ENCODE results near the gene PNPLA7. TPM values are rescaled to one million over a fixed set of nuclear protein-coding genes. Genes with fewer than 3 reads are reported as not detected.
"Not testable (repeated sequence)": the region's sequence is repeated elsewhere in the genome, so short reads cannot be mapped to it uniquely, and the experiment has no call there.

Gene PNPLA7
- total and polyA plus RNA-seq, 3 experiments from 2014 or later, result 0.79 to 2.4 (median 2.0) TPM

DNA sequence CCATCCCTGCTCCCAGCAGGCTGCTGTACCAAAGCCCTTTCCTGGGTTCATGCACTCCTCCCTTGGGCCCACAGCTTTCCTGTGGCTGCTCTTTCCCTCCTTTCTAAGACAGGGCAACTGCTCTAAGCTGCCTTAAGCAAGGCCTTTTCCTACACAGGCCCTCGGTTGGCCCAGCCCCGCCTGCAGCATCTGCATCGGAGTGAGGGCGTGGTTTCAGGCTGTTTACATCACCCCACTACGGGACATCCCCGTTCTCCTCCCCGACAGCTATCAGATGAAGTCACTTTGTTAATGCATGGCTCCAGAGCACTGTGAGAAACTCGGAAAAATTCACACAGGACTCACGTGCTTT is 25.1 kb upstream of the PNPLA7 start:
- Mint-ChIP-seq H3K4me3 (peak overlapping the region in 5 of 7 donors; percentile 28 to 79 (median 46)), H3K27me3 (no peaks in the 10 kb centered on the region), H3K4me1 (peaks cover 34 to 47% (median 37%) of the 10 kb centered on the region in 3 donors), H3K36me3 (peaks cover 0 to 49% (median 17%) of the 10 kb centered on the region in 3 donors), H3K27ac (peak overlapping the region in 4 of 8 donors; percentile 33 to 74 (median 45)), H3K9me3 (no peaks in the 10 kb centered on the region)
- Histone ChIP-seq H3K4me1 (ENCODE audit: insufficient read depth, low read length) (peaks cover 26% of the 10 kb centered on the region), H3K4me3 (ENCODE audit: low read length) (no peak overlapping the region), H3K27me3 (ENCODE audit: insufficient read depth, low read length, poor library complexity, severe bottlenecking) (no peaks in the 10 kb centered on the region), H3K36me3 (ENCODE audit: insufficient read depth, low read length) (peaks cover 26% of the 10 kb centered on the region), H3K27ac (ENCODE audit: low read depth, low read length) (no peak overlapping the region), H3K9me3 (ENCODE audit: low read length) (no peaks in the 10 kb centered on the region)
- CTCF ChIA-PET, result no interaction called here
- no peak for DNase-seq
- POLR2A ChIA-PET, result no interaction called here

DNA sequence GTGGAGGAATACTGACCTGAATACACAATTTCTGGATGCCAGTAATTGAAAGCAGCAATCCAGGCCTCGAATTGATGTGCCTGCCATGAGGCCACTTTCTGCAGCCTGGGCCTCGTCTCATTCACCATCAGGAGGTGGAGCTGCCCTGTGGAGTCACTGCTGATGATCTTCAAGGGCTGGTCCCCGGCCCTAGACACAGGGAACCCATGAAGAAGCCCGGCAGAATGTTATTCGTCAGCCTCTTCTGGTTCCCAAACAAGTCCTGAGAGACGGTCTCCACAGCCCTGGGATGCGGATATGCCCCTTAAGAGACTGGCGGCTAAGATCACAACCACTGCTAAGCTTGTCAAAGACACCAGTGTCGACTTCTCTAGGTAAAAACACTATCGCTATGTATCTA is 24.0 kb upstream of the PNPLA7 start:
- no peak overlapping the region for H3K4me3 Mint-ChIP-seq
- peaks cover 26% of the 10 kb centered on the region for H3K4me1 ChIP-seq (ENCODE audit: insufficient read depth, low read length)
- peaks cover 36 to 48% (median 39%) of the 10 kb centered on the region in 3 donors for H3K4me1 Mint-ChIP-seq
- no peak overlapping the region for H3K4me3 ChIP-seq (ENCODE audit: low read length)
- peak overlapping the region in 1 of 8 donors; percentile 33 for H3K27ac Mint-ChIP-seq
- ChIA-PET CTCF (no interaction called here), POLR2A (no interaction called here)
- H3K9me3 Mint-ChIP-seq, result no peaks in the 10 kb centered on the region
- H3K36me3 ChIP-seq (ENCODE audit: insufficient read depth, low read length), result peaks cover 26% of the 10 kb centered on the region
- no peaks in the 10 kb centered on the region for H3K27me3 Mint-ChIP-seq
- H3K27me3 ChIP-seq (ENCODE audit: insufficient read depth, low read length, poor library complexity, severe bottlenecking), result no peaks in the 10 kb centered on the region
- no peaks in the 10 kb centered on the region for H3K9me3 ChIP-seq (ENCODE audit: low read length)
- peaks cover 0 to 51% (median 17%) of the 10 kb centered on the region in 3 donors for H3K36me3 Mint-ChIP-seq
- no peak for DNase-seq
- H3K27ac ChIP-seq (ENCODE audit: low read depth, low read length), result no peak overlapping the region

DNA sequence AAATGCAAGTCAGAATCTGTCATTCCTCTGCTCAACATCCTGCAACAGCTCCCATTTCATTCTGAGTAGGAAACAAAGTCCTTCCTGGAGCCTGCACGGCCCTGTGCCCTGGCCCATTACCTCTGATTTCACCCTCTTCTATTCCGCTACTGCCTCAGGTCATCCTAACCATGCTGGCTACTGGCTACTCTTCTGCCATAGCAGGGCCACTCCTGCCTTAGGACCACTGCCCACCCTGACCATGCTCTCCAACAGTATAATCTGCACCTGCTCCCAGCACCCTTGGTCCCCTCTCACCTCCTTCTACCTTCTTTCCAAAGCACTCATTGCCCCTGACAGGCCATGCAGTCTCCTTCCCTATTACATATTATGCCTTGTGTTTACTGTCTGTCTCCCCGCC is 20.4 kb upstream of the PNPLA7 start:
- Histone ChIP-seq H3K27me3 (ENCODE audit: insufficient read depth, low read length, poor library complexity, severe bottlenecking) (no peaks in the 10 kb centered on the region), H3K4me3 (ENCODE audit: low read length) (no peak overlapping the region), H3K4me1 (ENCODE audit: insufficient read depth, low read length) (peaks cover under 1% of the 10 kb centered on the region), H3K9me3 (ENCODE audit: low read length) (no peaks in the 10 kb centered on the region), H3K27ac (ENCODE audit: low read depth, low read length) (no peak overlapping the region), H3K36me3 (ENCODE audit: insufficient read depth, low read length) (peaks cover 18% of the 10 kb centered on the region)
- peaks cover 13 to 25% (median 15%) of the 10 kb centered on the region in 3 donors for H3K4me1 Mint-ChIP-seq
- DNase-seq, result no peak
- no peaks in the 10 kb centered on the region for H3K27me3 Mint-ChIP-seq
- H3K36me3 Mint-ChIP-seq, result peaks cover 0 to 41% (median 15%) of the 10 kb centered on the region in 3 donors
- ChIA-PET CTCF (no interaction called here), POLR2A (no interaction called here)
- H3K9me3 Mint-ChIP-seq, result no peaks in the 10 kb centered on the region
- peak overlapping the region in 3 of 8 donors; percentile 14 to 72 (median 66) for H3K27ac Mint-ChIP-seq
- H3K4me3 Mint-ChIP-seq, result no peak overlapping the region

DNA sequence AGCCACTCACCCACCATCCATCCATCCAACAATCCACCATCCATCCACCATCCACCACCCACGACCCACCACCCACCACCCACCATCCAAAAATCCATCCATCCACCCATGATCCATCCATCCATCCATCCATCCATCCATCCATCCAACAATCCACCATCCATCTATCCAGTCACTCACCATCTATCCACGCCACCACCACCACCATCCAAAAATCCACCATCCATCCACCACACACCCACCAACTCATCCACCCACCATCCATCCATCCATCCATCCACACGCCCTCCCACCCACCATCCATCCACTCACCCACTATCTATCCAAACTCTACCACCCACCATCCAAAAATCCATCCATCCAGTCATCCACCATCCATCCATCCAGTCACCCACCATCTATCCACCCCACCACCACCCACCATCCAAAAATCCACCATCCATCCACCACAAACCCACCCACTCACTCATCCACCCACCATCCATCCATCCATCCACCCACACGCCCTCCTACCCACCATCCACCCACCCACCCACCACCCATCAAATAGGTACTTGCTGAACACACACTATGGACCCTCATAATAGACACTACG is 19.5 kb upstream of the PNPLA7 start:
- DNase-seq, result no peak
- CTCF ChIA-PET, result no interaction called here
- H3K9me3 ChIP-seq (ENCODE audit: low read length), result no peaks in the 10 kb centered on the region
- Mint-ChIP-seq H3K4me1 (peaks cover 7 to 16% (median 10%) of the 10 kb centered on the region in 3 donors), H3K9me3 (no peaks in the 10 kb centered on the region), H3K36me3 (peaks cover 0 to 33% (median 9%) of the 10 kb centered on the region in 3 donors), H3K27me3 (no peaks in the 10 kb centered on the region), H3K4me3 (no peak overlapping the region), H3K27ac (no peak overlapping the region)
- no peak overlapping the region for H3K4me3 ChIP-seq (ENCODE audit: low read length)
- POLR2A ChIA-PET, result no interaction called here
- H3K36me3 ChIP-seq (ENCODE audit: insufficient read depth, low read length), result peaks cover 18% of the 10 kb centered on the region
- no peaks in the 10 kb centered on the region for H3K27me3 ChIP-seq (ENCODE audit: insufficient read depth, low read length, poor library complexity, severe bottlenecking)
- no peak overlapping the region for H3K27ac ChIP-seq (ENCODE audit: low read depth, low read length)
- H3K4me1 ChIP-seq (ENCODE audit: insufficient read depth, low read length), result no peaks in the 10 kb centered on the region

DNA sequence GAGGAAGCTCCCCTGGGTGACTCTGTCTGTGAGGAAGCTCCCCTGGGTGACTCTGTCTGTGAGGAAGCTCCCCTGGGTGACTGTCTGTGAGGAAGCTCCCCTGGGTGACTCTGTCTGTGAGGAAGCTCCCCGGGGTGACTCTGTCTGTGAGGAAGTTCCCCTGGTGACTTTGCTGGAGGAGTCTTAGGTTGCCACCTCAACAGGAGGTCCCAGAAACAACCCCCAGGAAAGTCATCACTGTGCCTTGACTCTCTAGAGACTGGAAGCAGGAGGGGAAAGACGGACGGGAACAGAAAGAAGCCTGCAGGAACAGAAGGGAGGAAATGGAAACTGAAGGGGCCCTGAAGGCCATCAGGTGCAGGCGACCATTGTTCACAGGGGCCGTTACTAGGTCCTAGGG is 18.2 kb upstream of the PNPLA7 start:
- H3K27ac Mint-ChIP-seq, result peak overlapping the region in 3 of 8 donors; percentile 79 to 87 (median 81)
- CTCF ChIA-PET; H3K4me3 Mint-ChIP-seq; H3K4me3 ChIP-seq (ENCODE audit: low read length); H3K27me3 Mint-ChIP-seq; H3K4me1 ChIP-seq (ENCODE audit: insufficient read depth, low read length); DNase-seq; H3K9me3 ChIP-seq (ENCODE audit: low read length); H3K27ac ChIP-seq (ENCODE audit: low read depth, low read length); POLR2A ChIA-PET; H3K9me3 Mint-ChIP-seq; H3K27me3 ChIP-seq (ENCODE audit: insufficient read depth, low read length, poor library complexity, severe bottlenecking): not testable (repeated sequence)
- peaks cover 0 to 36% (median 12%) of the 10 kb centered on the region in 3 donors for H3K36me3 Mint-ChIP-seq
- H3K36me3 ChIP-seq (ENCODE audit: insufficient read depth, low read length), result peaks cover 18% of the 10 kb centered on the region
- H3K4me1 Mint-ChIP-seq, result peaks cover 9 to 13% (median 10%) of the 10 kb centered on the region in 3 donors

DNA sequence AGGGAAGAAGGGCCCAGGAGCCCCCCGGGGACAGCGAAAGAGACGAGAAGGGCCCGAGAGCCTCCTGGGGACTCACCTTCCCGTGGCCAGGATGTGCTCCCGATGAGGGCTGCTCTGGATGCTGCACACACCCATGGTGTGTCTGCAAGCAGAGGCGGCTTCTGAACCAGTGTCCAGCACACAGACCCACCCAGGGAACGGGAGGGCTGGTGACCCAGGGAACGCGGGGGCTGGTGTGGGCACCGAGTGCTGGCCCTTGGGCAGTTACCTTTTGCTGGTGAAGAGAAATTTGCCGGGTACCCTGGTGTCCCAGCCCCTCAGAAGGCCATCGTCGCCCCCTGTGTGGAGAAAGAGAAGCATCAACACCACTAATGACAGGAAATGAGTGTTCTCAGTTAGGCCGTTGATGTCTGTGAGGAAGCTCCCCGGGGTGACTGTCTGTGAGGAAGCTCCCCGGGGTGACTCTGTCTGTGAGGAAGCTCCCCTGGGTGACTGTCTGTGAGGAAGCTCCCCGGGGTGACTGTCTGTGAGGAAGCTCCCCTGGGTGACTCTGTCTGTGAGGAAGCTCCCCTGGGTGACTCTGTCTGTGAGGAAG is 14.7 kb upstream of the PNPLA7 start:
- ChIA-PET CTCF (no interaction called here), POLR2A (no interaction called here)
- H3K27me3 Mint-ChIP-seq, result no peaks in the 10 kb centered on the region
- no peak overlapping the region for H3K4me3 ChIP-seq (ENCODE audit: low read length)
- H3K4me1 Mint-ChIP-seq, result peaks cover 0 to 6% (median 3%) of the 10 kb centered on the region in 3 donors
- H3K9me3 Mint-ChIP-seq, result no peaks in the 10 kb centered on the region
- H3K27ac Mint-ChIP-seq, result peak overlapping the region in 2 of 8 donors; percentile 46 to 94
- no peak for DNase-seq
- no peaks in the 10 kb centered on the region for H3K9me3 ChIP-seq (ENCODE audit: low read length)
- H3K4me3 Mint-ChIP-seq, result no peak overlapping the region
- no peaks in the 10 kb centered on the region for H3K27me3 ChIP-seq (ENCODE audit: insufficient read depth, low read length, poor library complexity, severe bottlenecking)
- no peak overlapping the region for H3K27ac ChIP-seq (ENCODE audit: low read depth, low read length)
- peaks cover 3 to 41% (median 17%) of the 10 kb centered on the region in 3 donors for H3K36me3 Mint-ChIP-seq
- no peaks in the 10 kb centered on the region for H3K4me1 ChIP-seq (ENCODE audit: insufficient read depth, low read length)
- peaks cover 6% of the 10 kb centered on the region for H3K36me3 ChIP-seq (ENCODE audit: insufficient read depth, low read length)

DNA sequence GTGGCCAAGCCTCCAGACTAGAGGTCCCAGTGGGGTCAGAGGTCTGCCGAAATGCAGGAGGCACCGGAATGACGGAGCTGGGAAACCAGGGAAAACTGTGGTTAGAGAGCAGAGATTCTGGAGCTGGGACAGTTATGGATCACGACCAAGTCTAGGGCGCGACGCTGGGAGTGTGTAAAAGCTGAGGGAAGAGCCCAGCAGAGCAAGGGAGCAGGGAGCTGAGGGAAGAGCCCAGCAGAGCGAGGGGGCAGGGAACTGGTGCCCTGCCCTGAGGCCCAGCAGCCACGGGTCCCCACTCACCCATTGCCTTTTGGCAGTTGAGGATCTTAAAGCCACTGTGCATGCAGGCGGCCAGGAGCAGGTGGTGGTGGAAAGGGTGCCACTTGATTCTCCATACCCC is 13.9 kb upstream of the PNPLA7 start:
- Mint-ChIP-seq H3K36me3 (peaks cover 7 to 47% (median 22%) of the 10 kb centered on the region in 3 donors), H3K27me3 (no peaks in the 10 kb centered on the region), H3K4me3 (no peak overlapping the region), H3K27ac (peak overlapping the region in 4 of 8 donors; percentile 26 to 82 (median 55)), H3K4me1 (peaks cover 0 to 6% (median 3%) of the 10 kb centered on the region in 3 donors), H3K9me3 (no peaks in the 10 kb centered on the region)
- H3K36me3 ChIP-seq (ENCODE audit: insufficient read depth, low read length), result peaks cover 6% of the 10 kb centered on the region
- H3K27me3 ChIP-seq (ENCODE audit: insufficient read depth, low read length, poor library complexity, severe bottlenecking), result no peaks in the 10 kb centered on the region
- no peak overlapping the region for H3K4me3 ChIP-seq (ENCODE audit: low read length)
- POLR2A ChIA-PET, result no interaction called here
- H3K4me1 ChIP-seq (ENCODE audit: insufficient read depth, low read length), result no peaks in the 10 kb centered on the region
- no peaks in the 10 kb centered on the region for H3K9me3 ChIP-seq (ENCODE audit: low read length)
- CTCF ChIA-PET, result no interaction called here
- DNase-seq, result no peak
- no peak overlapping the region for H3K27ac ChIP-seq (ENCODE audit: low read depth, low read length)

DNA sequence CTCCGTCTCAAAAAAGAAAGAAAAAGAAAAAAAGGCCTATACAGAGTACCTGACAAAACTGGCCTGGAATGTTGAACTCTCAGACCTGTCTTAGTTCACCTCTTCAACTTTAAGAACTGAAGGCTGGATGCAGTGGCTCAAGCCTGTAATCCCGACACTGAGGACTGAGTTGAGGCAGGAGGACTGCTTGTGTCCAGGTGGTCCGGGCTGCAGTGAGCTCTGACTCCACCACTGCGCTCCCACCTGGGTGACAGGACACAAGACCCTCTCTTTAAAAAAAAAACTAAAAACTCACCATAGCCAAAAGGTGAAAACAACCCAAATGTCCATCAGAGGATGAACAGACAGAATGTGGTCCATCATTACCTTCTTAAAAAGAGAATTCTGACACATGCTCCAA is 7.9 kb upstream of the PNPLA7 start:
- CTCF ChIA-PET, result interaction anchor here (0.8 kb wide), 1 partner anchor 21 kb away, joined by 3 read pairs; no protein-coding TSS in a partner anchor
- POLR2A ChIA-PET, result no interaction called here
- Histone ChIP-seq H3K4me1 (ENCODE audit: insufficient read depth, low read length) (no peaks in the 10 kb centered on the region), H3K4me3 (ENCODE audit: low read length) (no peak overlapping the region), H3K9me3 (ENCODE audit: low read length) (no peaks in the 10 kb centered on the region), H3K27me3 (ENCODE audit: insufficient read depth, low read length, poor library complexity, severe bottlenecking) (no peaks in the 10 kb centered on the region), H3K36me3 (ENCODE audit: insufficient read depth, low read length) (peaks cover 6% of the 10 kb centered on the region), H3K27ac (ENCODE audit: low read depth, low read length) (no peak overlapping the region)
- Mint-ChIP-seq H3K4me1 (peaks cover 0 to 3% (median 0%) of the 10 kb centered on the region in 3 donors), H3K27ac (peak overlapping the region in 1 of 8 donors; percentile 23), H3K27me3 (no peaks in the 10 kb centered on the region), H3K9me3 (no peaks in the 10 kb centered on the region), H3K4me3 (no peak overlapping the region), H3K36me3 (peaks cover 7 to 64% (median 21%) of the 10 kb centered on the region in 3 donors)
- no peak for DNase-seq
